Progenitor cell of endocrine pancreas (in vitro differentiated cells): ENCODE results near the gene APOD. TPM values are rescaled to one million over a fixed set of nuclear protein-coding genes. Genes with fewer than 3 reads are reported as not detected.
A peak's percentile ranks its signal among the peaks of the same experiment; 100 is the strongest.
"Not testable (repeated sequence)": the region's sequence is repeated elsewhere in the genome, so short reads cannot be mapped to it uniquely, and the experiment has no call there.

ENCODE experiments used
- DNase-seq: peaks from one replicate; pipeline ENCODE4 v3.0.0; 2021; ENCODE audit warnings: low spot score; ENCODE audit not compliant: unreplicated experiment
- H3K27ac Mint-ChIP-seq: 2 replicates; pipeline ENCODE4 v1.8.0; 2021; ENCODE audit warnings: mild to moderate bottlenecking, moderate library complexity, mixed read lengths
- H3K27me3 Mint-ChIP-seq: 2 replicates; pipeline ENCODE4 v1.8.0; 2021; ENCODE audit warnings: mixed read lengths
- H3K36me3 Mint-ChIP-seq: 2 replicates; pipeline ENCODE4 v1.8.0; 2022; ENCODE audit warnings: mixed read lengths; ENCODE audit not compliant: insufficient read depth
- H3K4me1 Mint-ChIP-seq: 2 replicates; pipeline ENCODE4 v1.8.0; 2021; ENCODE audit warnings: low read depth, mixed read lengths
- H3K4me3 Mint-ChIP-seq: 2 replicates; pipeline ENCODE4 v1.8.0; 2021; ENCODE audit warnings: low read depth, mild to moderate bottlenecking, moderate library complexity, mixed read lengths
- H3K9me3 Mint-ChIP-seq: 2 replicates; pipeline ENCODE4 v1.8.0; 2021; ENCODE audit warnings: low read depth, mixed read lengths
- CTCF ChIP-seq: fragments of 200-600 bp; sonication (generic); IDR thresholded peaks from one replicate; pipeline ENCODE4 v1.5.0; 2021; ENCODE audit warnings: antibody characterized with exemption, mild to moderate bottlenecking; ENCODE audit not compliant: unreplicated experiment
- total RNA-seq: library from RNA; stranded (reverse); gene quantifications from 2 replicates; pipeline ENCODE4 v1.2.1, GENCODE V29; 2021

The APOD gene
- total RNA-seq, 1 donor from 2014 or later = not detected

- Mint-ChIP-seq H3K27me3 (no peaks in the 10 kb centered on the region), H3K36me3 (no peaks in the 10 kb centered on the region), H3K9me3 (no peaks in the 10 kb centered on the region), H3K4me1 (peaks cover 3% of the 10 kb centered on the region), H3K4me3 (no peak overlapping the region), H3K27ac (no peak overlapping the region)
- TF ChIP-seq CTCF = no peak
- DNase-seq = no peak
Measured at GRCh38 chr3:195616681-195617080, 32.9 kb upstream of the APOD start.

DNA sequence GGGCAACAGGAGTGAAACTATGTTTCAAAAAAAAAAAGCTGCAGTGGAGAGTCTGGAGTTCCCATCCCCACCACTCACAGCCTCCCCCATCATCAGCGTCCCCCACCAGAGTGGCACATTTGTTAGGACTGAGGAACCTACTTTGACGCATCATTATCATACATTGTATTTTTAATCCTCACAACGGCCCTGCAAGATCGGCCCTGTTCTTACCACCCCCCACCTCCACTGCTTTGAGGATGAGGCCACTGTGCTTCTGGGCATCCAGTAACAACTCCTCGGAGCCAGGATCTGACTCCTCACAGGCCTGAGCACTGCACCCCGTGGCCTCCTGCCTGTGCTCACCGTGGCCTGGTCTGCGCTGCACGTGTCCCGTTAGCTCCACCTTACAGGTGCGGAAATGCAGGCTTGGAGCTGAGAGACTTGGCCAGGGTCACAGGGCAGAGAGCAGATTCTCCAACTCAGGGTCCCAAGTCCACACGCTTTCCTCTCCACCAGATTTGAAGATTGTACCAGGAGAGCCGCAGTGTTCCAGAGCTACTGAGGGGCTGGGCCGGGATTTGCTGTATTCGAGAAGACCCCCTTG lies 32.3 kb upstream of the APOD start:
- H3K4me3 Mint-ChIP-seq, H3K36me3 Mint-ChIP-seq, H3K27ac Mint-ChIP-seq, H3K27me3 Mint-ChIP-seq, H3K9me3 Mint-ChIP-seq, DNase-seq, H3K4me1 Mint-ChIP-seq: not testable (repeated sequence)

- DNase-seq, H3K9me3 Mint-ChIP-seq, H3K4me1 Mint-ChIP-seq, H3K4me3 Mint-ChIP-seq, H3K36me3 Mint-ChIP-seq, H3K27me3 Mint-ChIP-seq: not testable (repeated sequence)
- H3K27ac Mint-ChIP-seq = peak overlapping the region; percentile 88
Measured at GRCh38 chr3:195614672-195615504, 31.1 kb upstream of the APOD start.

DNA sequence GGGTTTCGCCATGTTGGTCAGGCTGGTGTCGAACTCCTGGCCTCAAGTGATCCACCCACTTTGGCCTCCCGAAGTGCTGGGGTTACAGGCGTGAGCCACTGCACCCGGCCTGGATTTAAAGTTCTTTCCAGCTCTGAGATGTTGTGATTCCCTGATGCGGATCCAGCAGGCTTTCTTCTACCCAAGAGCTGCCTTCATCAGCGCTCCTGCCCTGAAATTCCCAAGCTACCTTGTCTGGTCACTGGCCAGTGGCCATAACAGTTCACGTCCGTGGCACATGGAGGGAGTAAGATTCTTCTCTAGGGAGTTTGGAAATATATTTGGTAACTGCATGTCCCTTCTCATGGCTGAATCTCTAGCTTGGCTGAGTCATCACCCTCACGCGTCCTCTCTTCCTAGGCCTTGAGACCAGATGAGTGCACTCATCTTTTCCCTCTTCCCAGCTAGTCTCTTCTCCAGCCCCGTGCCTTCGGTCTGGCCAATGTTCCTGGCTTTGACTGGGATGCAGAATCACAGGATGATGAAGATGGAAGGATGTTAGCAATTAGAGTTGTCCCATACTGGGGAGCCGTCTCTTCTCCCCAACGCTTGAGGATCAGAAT lies 29.8 kb upstream of the APOD start:
- no peak for DNase-seq
- no peak for TF ChIP-seq CTCF
- Mint-ChIP-seq H3K4me3 (no peak overlapping the region), H3K36me3 (no peaks in the 10 kb centered on the region), H3K9me3 (peaks cover 21% of the 10 kb centered on the region), H3K27ac (no peak overlapping the region), H3K27me3 (no peaks in the 10 kb centered on the region), H3K4me1 (peaks cover 4% of the 10 kb centered on the region)

DNA sequence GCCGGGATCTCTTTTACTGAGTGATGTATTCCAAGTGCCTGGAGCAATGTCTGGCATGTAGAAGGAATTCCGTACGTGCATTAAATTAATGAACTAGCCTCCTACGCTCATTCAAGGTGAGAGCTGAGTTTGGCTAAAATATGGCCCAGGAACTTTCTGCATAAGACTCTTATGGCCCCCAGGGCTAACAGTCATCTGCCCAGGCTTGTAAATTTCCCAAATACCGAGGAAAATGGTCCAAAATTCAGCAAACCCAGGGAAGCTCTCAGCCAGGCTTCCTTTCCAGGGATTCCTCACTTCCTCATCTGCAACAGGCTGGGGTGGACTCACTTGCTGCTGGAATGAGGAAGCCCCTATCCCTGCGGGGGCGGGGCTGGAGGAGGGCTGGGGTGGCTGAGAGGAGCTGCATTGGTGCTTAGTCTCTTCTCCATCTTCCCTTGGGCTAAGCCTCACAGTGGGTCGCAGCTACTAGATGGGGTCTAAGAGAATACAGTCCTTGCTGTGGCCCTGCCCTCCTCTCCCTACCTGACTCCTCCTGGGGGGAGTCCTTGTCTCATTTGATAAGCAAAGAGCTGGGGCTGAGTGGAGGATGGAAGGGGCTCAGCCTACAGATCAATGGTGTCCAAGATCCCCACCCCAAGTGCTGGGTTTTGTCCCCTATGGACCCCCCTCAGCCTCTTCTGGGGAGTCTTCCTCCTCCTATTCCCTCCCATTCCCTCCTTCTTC lies 28.5 kb upstream of the APOD start:
- DNase-seq = no peak
- Mint-ChIP-seq H3K27ac (no peak overlapping the region), H3K4me3 (no peak overlapping the region), H3K36me3 (peaks cover under 1% of the 10 kb centered on the region), H3K27me3 (no peaks in the 10 kb centered on the region), H3K4me1 (peaks cover 4% of the 10 kb centered on the region), H3K9me3 (peaks cover 29% of the 10 kb centered on the region)
- TF ChIP-seq CTCF = no peak

DNA sequence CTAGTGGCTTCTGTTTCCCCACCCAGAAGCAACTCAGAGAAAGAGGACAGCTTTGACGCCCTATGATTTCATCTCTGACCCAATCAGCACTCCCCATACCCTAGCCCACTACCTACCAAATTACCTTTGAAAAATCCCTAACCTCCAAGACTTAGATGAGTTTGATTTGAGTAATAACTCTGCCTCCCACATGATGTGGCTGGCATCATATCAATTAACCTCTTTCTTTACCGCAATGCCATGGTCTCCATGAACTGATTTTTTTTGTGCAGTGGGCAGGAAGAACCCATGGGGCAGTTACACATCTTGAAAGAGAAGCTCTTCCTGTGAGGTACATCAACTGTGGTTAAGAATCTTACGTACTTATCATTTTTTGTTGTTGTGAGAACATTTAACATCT lies 25.5 kb upstream of the APOD start:
- H3K27me3 Mint-ChIP-seq = no peaks in the 10 kb centered on the region
- DNase-seq = no peak
- peaks cover 40% of the 10 kb centered on the region for H3K9me3 Mint-ChIP-seq
- peaks cover 4% of the 10 kb centered on the region for H3K36me3 Mint-ChIP-seq
- no peak overlapping the region for H3K4me3 Mint-ChIP-seq
- TF ChIP-seq CTCF = no peak
- H3K27ac Mint-ChIP-seq = no peak overlapping the region
- H3K4me1 Mint-ChIP-seq = peaks cover 2% of the 10 kb centered on the region

- H3K27ac Mint-ChIP-seq, DNase-seq, H3K4me3 Mint-ChIP-seq, H3K4me1 Mint-ChIP-seq, H3K36me3 Mint-ChIP-seq, H3K27me3 Mint-ChIP-seq: not testable (repeated sequence)
- peaks cover 16% of the 10 kb centered on the region for H3K9me3 Mint-ChIP-seq
Measured at GRCh38 chr3:195601785-195602184, 18.0 kb upstream of the APOD start.
